CMK (cell line): ENCODE data around the gene PANX2.

Experiments
- DNase-seq: peaks from one replicate; pipeline ENCODE4 v3.0.0-alpha.2; 2010; ENCODE audit warnings: low read depth

Gene PANX2

DNA sequence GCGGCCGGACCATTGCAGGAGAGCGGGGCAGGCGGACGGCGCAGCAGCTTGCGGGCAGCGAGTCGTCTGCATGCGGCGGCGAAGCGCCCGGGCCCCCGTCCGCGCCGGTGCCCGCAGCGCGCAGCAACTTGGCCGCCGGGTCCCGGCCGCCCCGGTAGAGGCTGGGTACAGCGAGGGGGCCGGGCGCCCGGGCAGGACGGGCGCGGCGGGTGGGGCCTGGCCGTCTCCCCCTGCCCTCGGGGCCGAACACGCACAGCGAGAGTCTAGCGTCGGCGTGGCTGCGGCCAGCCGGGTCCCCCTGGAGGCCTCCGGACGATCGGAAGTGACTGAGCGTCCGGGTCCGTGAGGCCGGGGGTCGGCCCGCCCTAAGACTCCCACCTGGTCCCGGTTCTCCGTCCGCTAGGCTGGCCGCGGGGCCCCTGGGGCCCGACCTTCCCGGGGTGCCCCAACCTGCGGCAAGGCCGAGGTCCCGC is 14.4 kb downstream of the PANX2 start:
- DNase-seq, result no peak

DNA sequence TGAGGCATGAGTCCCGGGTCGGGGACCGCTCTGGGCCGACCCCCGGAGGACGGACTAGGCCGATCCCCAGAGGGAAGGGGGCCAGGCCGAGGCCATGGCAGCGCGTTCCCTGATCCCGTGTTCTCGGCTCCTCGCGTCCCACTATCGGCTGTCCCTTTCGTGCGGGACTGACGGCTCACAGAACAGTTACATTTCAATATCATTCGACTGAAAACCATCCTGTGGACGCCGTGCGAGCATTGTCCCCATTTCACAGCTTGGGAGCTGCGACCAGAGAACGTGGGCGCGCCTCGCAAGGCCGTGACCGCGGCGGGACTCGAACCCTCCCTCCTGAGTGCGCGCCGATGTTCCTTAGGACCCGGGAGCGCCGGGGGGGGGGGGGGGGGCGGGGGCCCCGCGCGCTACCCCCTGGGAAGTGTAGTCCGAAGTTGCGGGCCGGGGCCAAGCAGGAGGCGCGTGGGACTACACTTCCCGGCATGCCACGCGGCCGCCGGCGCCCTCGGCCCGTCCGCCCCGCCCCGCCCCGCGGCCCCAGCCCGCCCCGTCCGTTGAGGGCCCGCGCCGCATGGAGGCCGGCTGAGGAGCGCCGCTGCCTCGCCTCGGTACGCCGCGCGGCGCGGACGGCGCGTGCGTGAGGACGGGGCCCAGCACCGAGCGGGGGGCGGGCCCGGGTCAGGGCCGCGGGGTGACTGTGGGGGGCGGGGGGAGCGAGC is 15.0 kb downstream of the PANX2 start, which contains the start of gene TRABD:
TSS of gene TRABD (plus strand) at position 539 of the 713 bp plus-strand sequence. CDS start 7,148 bp downstream, outside the sequence.
- no peak for DNase-seq

DNA sequence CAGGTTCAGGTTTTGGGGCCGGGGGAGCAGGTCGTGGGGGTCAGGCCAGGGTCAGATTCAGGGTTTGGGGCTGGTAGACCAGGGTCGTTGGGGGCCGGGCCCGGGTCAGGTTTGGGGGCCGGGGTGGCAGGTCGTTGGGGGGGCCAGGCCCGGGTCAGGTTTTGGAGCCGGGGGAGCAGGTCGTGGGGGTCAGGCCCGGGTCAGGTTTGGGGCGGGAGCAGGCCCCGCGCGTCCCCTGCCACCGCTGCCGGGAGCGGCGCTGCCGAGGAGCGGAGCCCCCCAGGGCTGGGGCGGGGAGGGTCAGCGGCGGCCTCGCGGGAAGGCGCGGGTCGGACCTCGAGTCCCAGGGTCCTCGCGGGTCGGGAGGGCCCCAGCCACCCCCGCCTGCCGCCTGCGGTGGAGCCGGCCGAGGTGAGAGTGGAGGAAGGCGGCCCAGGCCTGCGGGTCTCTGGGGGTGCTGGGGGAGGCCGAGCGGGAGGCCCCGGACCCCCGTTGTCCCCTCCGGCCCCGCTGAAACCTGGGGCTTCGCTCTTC is 15.7 kb downstream of the PANX2 start:
- DNase-seq, result no peak

GRCh38 chr22:50186761-50187523 is 16.4 kb downstream of the PANX2 start:
- no peak for DNase-seq

DNA sequence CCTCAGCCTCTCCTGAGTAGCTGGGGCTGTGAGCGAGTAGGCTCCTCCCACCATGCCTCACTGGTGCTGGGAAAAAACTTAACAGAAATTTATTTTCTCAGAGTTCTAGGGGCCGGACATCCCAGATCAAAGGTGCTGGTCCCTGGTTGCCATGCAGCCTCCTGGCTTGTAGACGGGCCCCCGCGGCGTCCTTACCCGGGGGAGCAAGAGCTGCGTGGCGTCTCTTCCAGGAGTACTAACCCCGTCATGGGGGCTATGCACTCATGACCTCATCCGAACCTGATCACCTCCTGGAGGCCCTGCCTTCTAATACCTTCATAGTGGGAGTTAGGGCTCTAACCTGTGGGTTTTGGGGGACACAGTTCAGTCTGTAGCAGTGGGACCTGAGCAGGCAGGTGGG is 17.8 kb downstream of the PANX2 start:
- DNase-seq, result no peak

DNA sequence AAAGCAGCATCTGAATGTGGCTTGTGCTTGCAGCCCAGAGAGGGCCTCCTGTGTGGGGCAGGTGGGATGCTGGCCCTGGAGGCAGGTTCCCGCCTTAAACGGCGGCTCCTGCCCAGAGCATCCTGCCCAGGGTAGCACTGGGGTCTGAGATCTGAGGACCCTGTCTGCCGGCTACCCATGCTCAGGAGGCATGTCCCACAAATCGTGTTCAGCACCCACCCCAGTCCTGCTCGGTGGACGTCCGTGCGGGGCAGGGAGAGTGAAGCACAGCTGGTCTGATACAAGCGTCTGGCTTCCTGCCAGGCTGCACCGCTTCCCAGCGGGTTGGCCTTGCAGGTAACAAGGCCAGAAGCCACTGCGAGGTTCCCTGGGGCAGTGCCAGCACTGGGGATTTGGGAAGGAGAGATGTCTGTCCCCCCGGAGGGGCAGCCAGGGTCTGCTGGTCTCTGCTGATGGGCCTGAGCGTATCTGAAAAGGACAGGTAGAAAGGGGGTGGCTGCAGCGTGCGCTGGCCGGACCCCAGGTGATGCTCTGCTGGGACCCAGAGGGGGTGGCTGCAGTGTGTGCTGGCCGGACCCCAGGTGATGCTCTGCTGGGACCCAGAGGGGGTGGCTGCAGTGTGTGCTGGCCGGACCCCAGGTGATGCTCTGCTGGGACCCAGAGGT is 18.8 kb downstream of the PANX2 start:
- DNase-seq, result no peak

- DNase-seq, result no peak
These were observed 19.3 kb downstream of the PANX2 start for GRCh38 chr22:50189849-50190181.

DNA sequence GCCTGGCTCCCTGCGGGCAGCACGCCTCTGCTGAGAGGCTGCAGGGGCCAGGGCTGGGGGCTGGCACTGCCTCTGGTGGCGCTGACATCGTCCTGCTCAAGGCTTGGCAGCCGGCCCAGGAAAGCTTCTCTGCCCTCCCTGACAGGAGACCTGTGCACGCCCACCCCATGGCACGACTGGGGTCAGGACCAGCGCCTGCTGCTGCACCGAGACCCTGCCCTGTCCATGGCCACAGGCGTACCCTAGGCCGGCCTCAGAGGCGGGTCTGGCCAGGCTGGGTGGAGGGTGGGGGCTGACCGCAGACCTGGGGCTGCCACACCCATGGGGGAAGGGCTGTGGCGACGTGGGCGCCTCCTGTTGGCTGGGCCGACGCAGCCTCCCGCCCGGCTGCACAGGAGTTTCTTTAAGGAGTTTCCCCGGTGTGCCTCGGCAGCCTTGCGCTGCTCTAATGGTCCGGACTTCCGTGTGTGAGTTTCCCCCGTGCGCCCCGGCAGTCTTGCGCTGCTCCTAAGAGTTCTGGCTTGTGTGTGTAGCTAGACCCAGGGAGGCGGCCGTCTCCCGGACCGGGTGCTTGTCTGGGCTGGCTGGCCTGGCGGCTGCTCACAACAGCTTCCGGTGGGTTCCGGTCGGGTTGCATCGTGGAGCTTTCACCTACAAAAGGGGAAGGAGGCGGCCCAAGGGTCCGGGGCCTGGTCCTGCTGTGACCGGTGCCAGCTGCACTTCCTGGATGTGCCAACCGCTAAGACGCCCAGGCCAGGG is 19.8 kb downstream of the PANX2 start:
- DNase-seq, result peak; percentile 83

- no peak for DNase-seq
These were observed 20.6 kb downstream of the PANX2 start for GRCh38 chr22:50190941-50191741.

GRCh38 chr22:50192436-50193204 is 22.1 kb downstream of the PANX2 start:
- DNase-seq, result no peak

- DNase-seq, result no peak
These were observed 23.1 kb downstream of the PANX2 start for GRCh38 chr22:50193621-50194020.

- no peak for DNase-seq
These were observed 23.7 kb downstream of the PANX2 start for GRCh38 chr22:50194037-50194805.

- DNase-seq, result no peak
These were observed 25.7 kb downstream of the PANX2 start for GRCh38 chr22:50196256-50196655.

GRCh38 chr22:50197000-50197800 is 26.7 kb downstream of the PANX2 start:
- no peak for DNase-seq

GRCh38 chr22:50197856-50198623 is 27.5 kb downstream of the PANX2 start:
- no peak for DNase-seq

DNA sequence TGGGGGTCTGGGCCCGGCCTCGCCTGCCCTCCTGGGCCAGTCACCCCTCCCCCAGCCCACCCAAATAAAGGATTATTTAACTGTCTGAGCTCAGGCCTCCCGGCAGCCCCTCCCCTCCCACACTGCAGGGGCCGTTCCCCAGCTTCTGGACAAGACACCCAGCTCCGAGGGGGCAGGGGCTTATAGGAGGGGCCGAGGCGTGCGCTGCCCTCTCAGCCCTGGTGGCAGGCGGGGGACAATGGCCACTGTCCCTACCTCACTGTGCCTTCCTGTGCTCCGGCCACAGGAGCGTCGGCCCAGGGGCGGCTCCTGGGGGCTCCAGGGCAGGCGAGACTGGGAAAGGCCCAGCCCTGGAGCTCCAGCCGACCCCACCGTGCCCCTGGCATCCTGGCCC is 28.1 kb downstream of the PANX2 start:
- DNase-seq, result no peak

GRCh38 chr22:50199251-50199721 is 28.8 kb downstream of the PANX2 start:
- no peak for DNase-seq
